ENCODE results near the gene ZBP1. TPM values are rescaled to one million over a fixed set of nuclear protein-coding genes. Genes with fewer than 3 reads are reported as not detected.

ZBP1 gene
- total RNA-seq, 1 experiment from 2014 or later, result not detected

DNA sequence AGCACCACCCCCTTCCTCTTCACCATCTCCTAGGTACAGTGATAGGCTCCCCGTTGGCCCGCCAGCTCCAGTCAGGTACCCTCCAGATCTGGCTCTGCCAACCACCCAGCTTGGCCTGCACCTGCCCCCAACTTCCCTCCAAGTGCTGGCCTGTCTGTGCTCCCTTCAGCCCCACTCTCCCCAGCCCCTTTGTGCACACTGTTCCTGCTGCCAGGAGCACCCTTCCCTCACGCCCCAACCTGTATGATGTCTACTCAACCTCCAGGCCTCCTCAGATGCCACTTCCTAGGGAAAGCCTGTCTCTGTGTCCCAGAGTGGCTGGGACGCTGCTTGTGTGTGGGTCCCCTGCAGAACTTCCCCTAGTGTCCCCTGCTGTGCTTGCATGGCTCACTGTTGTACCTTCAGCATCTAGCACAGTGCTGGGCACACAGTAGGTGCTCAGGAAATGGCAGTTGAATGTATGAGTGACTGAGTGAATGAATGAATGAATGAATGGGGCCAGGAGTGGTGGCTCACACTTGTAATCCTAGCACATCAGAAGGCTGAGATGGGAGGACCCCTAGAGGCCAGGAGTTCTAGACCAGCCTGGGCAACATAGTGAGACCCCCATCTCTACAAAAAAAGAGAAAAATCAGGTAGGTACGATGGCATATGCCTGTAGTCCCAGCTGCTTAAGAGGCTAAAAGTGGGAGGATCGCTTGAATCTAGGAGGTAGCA, 3.0 kb downstream of the ZBP1 start:
- H3K4me1 Mint-ChIP-seq (ENCODE audit: low read depth, unreplicated experiment), result no peaks in the 10 kb centered on the region
- ChIA-PET CTCF (no interaction called here), POLR2A (interaction anchor here (0.6 kb wide), 1 partner anchor 86 kb away, joined by 6 read pairs; no protein-coding TSS in a partner anchor)
- no peak overlapping the region for H3K27ac Mint-ChIP-seq (ENCODE audit: unreplicated experiment)
- H3K27me3 Mint-ChIP-seq (ENCODE audit: insufficient read depth, unreplicated experiment), result peaks cover 23% of the 10 kb centered on the region
- H3K4me1 ChIP-seq, result no peaks in the 10 kb centered on the region
- H3K9me3 Mint-ChIP-seq (ENCODE audit: unreplicated experiment), result no peaks in the 10 kb centered on the region
- no peaks in the 10 kb centered on the region for H3K36me3 Mint-ChIP-seq (ENCODE audit: insufficient read depth, unreplicated experiment)
- H3K27me3 ChIP-seq (replicated peaks; ENCODE audit: control insufficient read depth, insufficient read depth, low read length), result no peaks in the 10 kb centered on the region; the same call in 1 of the 2 replicates
- BruUV-seq (replicated peaks), result no TSS peak
- H3K4me3 Mint-ChIP-seq (ENCODE audit: unreplicated experiment), result no peak overlapping the region
- H3K9me3 ChIP-seq, result no peaks in the 10 kb centered on the region
- H3K4me3 ChIP-seq (ENCODE audit: low read depth, low read length), result no peak overlapping the region
- peak in 1 of 2 experiments; percentile 43 for DNase-seq
- H3K36me3 ChIP-seq (ENCODE audit: control insufficient read depth, insufficient read depth, low read length), result no peaks in the 10 kb centered on the region
- TF ChIP-seq, protein P1, sequence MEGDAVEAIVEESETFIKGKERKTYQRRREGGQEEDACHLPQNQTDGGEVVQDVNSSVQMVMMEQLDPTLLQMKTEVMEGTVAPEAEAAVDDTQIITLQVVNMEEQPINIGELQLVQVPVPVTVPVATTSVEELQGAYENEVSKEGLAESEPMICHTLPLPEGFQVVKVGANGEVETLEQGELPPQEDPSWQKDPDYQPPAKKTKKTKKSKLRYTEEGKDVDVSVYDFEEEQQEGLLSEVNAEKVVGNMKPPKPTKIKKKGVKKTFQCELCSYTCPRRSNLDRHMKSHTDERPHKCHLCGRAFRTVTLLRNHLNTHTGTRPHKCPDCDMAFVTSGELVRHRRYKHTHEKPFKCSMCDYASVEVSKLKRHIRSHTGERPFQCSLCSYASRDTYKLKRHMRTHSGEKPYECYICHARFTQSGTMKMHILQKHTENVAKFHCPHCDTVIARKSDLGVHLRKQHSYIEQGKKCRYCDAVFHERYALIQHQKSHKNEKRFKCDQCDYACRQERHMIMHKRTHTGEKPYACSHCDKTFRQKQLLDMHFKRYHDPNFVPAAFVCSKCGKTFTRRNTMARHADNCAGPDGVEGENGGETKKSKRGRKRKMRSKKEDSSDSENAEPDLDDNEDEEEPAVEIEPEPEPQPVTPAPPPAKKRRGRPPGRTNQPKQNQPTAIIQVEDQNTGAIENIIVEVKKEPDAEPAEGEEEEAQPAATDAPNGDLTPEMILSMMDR (IDR thresholded peaks at IDR 0.05; ENCODE audit: insufficient read depth in 1 of 2, low read depth in 1 of 2, low read length in 1 of 2, severe bottlenecking in 1 of 2, unreplicated experiment in 1 of 2), result no peak
- intact Hi-C loops (cut with micrococcal nuclease; ENCODE audit: unreplicated experiment), result no loop called here

DNA sequence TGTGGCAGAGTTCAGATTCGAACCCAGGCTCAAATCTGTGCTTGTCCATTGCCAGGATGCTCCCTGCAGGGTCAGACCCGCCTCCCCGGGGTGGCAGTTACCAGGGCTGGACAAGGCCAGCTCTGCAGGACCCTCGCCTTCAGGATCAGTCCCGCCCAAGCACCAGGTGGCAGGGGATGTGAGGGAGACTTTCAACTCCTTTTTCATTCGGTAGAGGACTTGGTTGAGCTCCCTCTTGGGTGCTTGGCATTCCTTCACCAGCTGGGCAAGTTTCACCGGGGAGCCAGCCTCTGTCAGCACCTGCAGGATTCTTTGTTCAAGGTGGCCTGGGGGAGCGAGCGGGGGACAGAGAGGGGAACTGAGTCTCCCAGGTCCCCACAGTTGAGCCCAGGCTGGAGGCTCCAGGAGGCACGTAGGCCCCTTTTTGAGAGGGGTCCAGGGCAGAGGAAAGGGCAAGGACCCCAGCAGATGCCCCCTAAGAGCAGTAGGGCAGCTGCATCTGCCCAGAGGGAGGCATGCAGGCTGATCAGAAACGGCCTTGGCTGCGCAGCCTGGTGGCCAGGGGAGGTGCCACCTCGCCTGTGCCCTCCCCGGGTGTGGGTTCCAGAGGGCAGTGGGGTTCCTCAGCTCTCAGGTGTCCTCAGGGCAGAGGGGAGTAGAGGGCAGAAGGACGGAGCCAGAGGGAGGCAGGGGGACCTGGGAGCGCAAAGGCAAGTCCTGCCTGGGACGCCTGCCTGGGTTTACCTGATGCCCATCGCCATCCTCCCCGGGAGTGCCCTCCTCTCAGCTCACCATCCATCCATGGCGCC, 3.9 kb downstream of the ZBP1 start:
- BruUV-seq (replicated peaks), result no TSS peak
- peaks cover 23% of the 10 kb centered on the region for H3K27me3 Mint-ChIP-seq (ENCODE audit: insufficient read depth, unreplicated experiment)
- H3K27me3 ChIP-seq (replicated peaks; ENCODE audit: control insufficient read depth, insufficient read depth, low read length), result no peaks in the 10 kb centered on the region; the same call in 1 of the 2 replicates
- no peaks in the 10 kb centered on the region for H3K36me3 ChIP-seq (ENCODE audit: control insufficient read depth, insufficient read depth, low read length)
- no peaks in the 10 kb centered on the region for H3K9me3 Mint-ChIP-seq (ENCODE audit: unreplicated experiment)
- no peaks in the 10 kb centered on the region for H3K4me1 ChIP-seq
- intact Hi-C loops (cut with micrococcal nuclease; ENCODE audit: unreplicated experiment), result no loop called here
- H3K4me3 Mint-ChIP-seq (ENCODE audit: unreplicated experiment), result no peak overlapping the region
- H3K4me3 ChIP-seq (ENCODE audit: low read depth, low read length), result no peak overlapping the region
- no peaks in the 10 kb centered on the region for H3K36me3 Mint-ChIP-seq (ENCODE audit: insufficient read depth, unreplicated experiment)
- TF ChIP-seq, protein P1 (IDR thresholded peaks at IDR 0.05; ENCODE audit: insufficient read depth in 1 of 2, low read depth in 1 of 2, low read length in 1 of 2, severe bottlenecking in 1 of 2, unreplicated experiment in 1 of 2), result no peak
- H3K4me1 Mint-ChIP-seq (ENCODE audit: low read depth, unreplicated experiment), result no peaks in the 10 kb centered on the region
- H3K27ac Mint-ChIP-seq (ENCODE audit: unreplicated experiment), result no peak overlapping the region
- H3K9me3 ChIP-seq, result no peaks in the 10 kb centered on the region
- CTCF ChIA-PET, result interaction anchor here (1.1 kb wide), 1 partner anchor 38 kb away, joined by 3 read pairs; no protein-coding TSS in a partner anchor
- POLR2A ChIA-PET, result no interaction called here
- peak in 1 of 2 experiments; percentile 44 for DNase-seq

DNA sequence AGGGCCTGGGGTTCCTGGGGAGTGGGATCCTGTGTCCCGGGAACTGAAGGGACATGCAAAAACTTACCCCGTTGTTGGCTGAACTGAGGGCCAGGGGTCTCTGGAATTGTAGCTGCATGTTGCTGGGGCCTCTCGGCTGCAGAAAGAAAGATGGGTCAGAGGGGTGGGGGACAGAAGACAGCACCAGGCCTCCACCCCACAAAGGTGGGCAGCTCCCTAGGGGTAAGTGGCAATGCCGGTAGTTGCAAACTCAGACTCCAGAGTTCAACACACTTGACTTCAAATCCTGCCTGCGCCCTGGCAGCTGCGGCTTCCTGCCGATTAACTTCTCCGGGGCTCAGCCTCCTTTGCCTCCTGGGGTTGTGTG, 4.8 kb downstream of the ZBP1 start:
- H3K4me3 ChIP-seq (ENCODE audit: low read depth, low read length), result no peak overlapping the region
- H3K27me3 Mint-ChIP-seq (ENCODE audit: insufficient read depth, unreplicated experiment), result peaks cover 27% of the 10 kb centered on the region
- TF ChIP-seq, protein P1 (IDR thresholded peaks at IDR 0.05; ENCODE audit: insufficient read depth in 1 of 2, low read depth in 1 of 2, low read length in 1 of 2, severe bottlenecking in 1 of 2, unreplicated experiment in 1 of 2), result no peak
- H3K9me3 Mint-ChIP-seq (ENCODE audit: unreplicated experiment), result no peaks in the 10 kb centered on the region
- no peak for DNase-seq
- H3K4me1 Mint-ChIP-seq (ENCODE audit: low read depth, unreplicated experiment), result no peaks in the 10 kb centered on the region
- no peaks in the 10 kb centered on the region for H3K9me3 ChIP-seq
- no peak overlapping the region for H3K4me3 Mint-ChIP-seq (ENCODE audit: unreplicated experiment)
- no peak overlapping the region for H3K27ac Mint-ChIP-seq (ENCODE audit: unreplicated experiment)
- no peaks in the 10 kb centered on the region for H3K36me3 ChIP-seq (ENCODE audit: control insufficient read depth, insufficient read depth, low read length)
- H3K27me3 ChIP-seq (replicated peaks; ENCODE audit: control insufficient read depth, insufficient read depth, low read length), result no peaks in the 10 kb centered on the region; the same call in 1 of the 2 replicates
- intact Hi-C loops (cut with micrococcal nuclease; ENCODE audit: unreplicated experiment), result no loop called here
- no peaks in the 10 kb centered on the region for H3K4me1 ChIP-seq
- CTCF ChIA-PET, result interaction anchor here (1.1 kb wide), 1 partner anchor 38 kb away, joined by 3 read pairs; no protein-coding TSS in a partner anchor
- POLR2A ChIA-PET, result interaction anchor here (0.6 kb wide), 1 partner anchor 543 kb away, joined by 22 read pairs; no protein-coding TSS in a partner anchor
- BruUV-seq (replicated peaks), result no TSS peak
- no peaks in the 10 kb centered on the region for H3K36me3 Mint-ChIP-seq (ENCODE audit: insufficient read depth, unreplicated experiment)
